Activated T-cell treated with anti-CD3 and anti-CD28 coated beads for 24 hours (primary cell): Measurements from ENCODE around the gene FBXO48.
"Not testable (repeated sequence)": the region's sequence is repeated elsewhere in the genome, so short reads cannot be mapped to it uniquely, and the experiment has no call there.

ENCODE experiments used
- DNase-seq: peaks from one replicate; pipeline ENCODE4 v3.0.0-alpha.2; 2020; ENCODE audit warnings: low read depth

Gene FBXO48

GRCh38 chr2:68471385-68471784, 4.3 kb upstream of the FBXO48 start:
- no peak for DNase-seq

GRCh38 chr2:68469935-68470334, 2.8 kb upstream of the FBXO48 start:
- DNase-seq: no peak

- no peak for DNase-seq
These were observed 1.7 kb upstream of the FBXO48 start for GRCh38 chr2:68468801-68469200.

- DNase-seq: no peak
These were observed 367 bp downstream of the FBXO48 start for GRCh38 chr2:68466778-68467076.

GRCh38 chr2:68466361-68466777, 725 bp downstream of the FBXO48 start:
- peak; percentile 55 for DNase-seq

- DNase-seq: peak; percentile 31
These were observed 1.8 kb downstream of the FBXO48 start for GRCh38 chr2:68465081-68465916.

GRCh38 chr2:68464651-68465050, 2.4 kb downstream of the FBXO48 start:
- no peak for DNase-seq

GRCh38 chr2:68463287-68463877, 3.7 kb downstream of the FBXO48 start:
- no peak for DNase-seq

GRCh38 chr2:68458981-68459380, 8.1 kb downstream of the FBXO48 start:
- DNase-seq: no peak

- DNase-seq: no peak
These were observed 10.9 kb downstream of the FBXO48 start for GRCh38 chr2:68456198-68456597.

- DNase-seq: no peak
These were observed 12.4 kb downstream of the FBXO48 start for GRCh38 chr2:68454719-68455118.

- DNase-seq: no peak
These were observed 13.2 kb downstream of the FBXO48 start for GRCh38 chr2:68453761-68454360.

- no peak for DNase-seq
These were observed 14.8 kb downstream of the FBXO48 start for GRCh38 chr2:68452158-68452900.

GRCh38 chr2:68448671-68449653, 18.1 kb downstream of the FBXO48 start:
- no peak for DNase-seq

GRCh38 chr2:68447118-68447517, 20.0 kb downstream of the FBXO48 start:
- DNase-seq: no peak

- not testable (repeated sequence) for DNase-seq
These were observed 20.7 kb downstream of the FBXO48 start for GRCh38 chr2:68446425-68446824.

GRCh38 chr2:68441994-68442322, 25.1 kb downstream of the FBXO48 start:
- no peak for DNase-seq

GRCh38 chr2:68441179-68441993, 25.7 kb downstream of the FBXO48 start:
- DNase-seq: peak; percentile 81

GRCh38 chr2:68438455-68439303, 28.4 kb downstream of the FBXO48 start:
- DNase-seq: no peak

GRCh38 chr2:68436270-68436669, 30.8 kb downstream of the FBXO48 start:
- DNase-seq: no peak
